T-helper 2 cell treated with Interferon-gamma antibody and Interleukin-4, amounts not matched to agents 5 μg/mL and 100 μg/mL, for 36 hours (primary cell): ENCODE data around the gene SPINK4.
A peak's percentile ranks its signal among the peaks of the same experiment; 100 is the strongest.

Source experiments
- DNase-seq: peaks from one replicate; pipeline ENCODE4 v3.0.0; 2021; ENCODE audit warnings: low spot score
- H3K27ac Mint-ChIP-seq: one replicate; pipeline ENCODE4 v1.8.0; 2021; ENCODE audit warnings: mild to moderate bottlenecking, mixed read lengths
- H3K27me3 Mint-ChIP-seq: one replicate; pipeline ENCODE4 v1.8.0; 2021; ENCODE audit warnings: low read depth, mixed read lengths
- H3K36me3 Mint-ChIP-seq: one replicate; pipeline ENCODE4 v1.8.0; 2021; ENCODE audit warnings: low read depth, mixed read lengths
- H3K4me1 Mint-ChIP-seq: one replicate; pipeline ENCODE4 v1.8.0; 2021; ENCODE audit warnings: low read depth, mixed read lengths
- H3K4me3 Mint-ChIP-seq: one replicate; pipeline ENCODE4 v1.8.0; 2022; ENCODE audit warnings: mild to moderate bottlenecking, moderate library complexity, mixed read lengths
- H3K9me3 Mint-ChIP-seq: one replicate; pipeline ENCODE4 v1.8.0; 2021; ENCODE audit warnings: mixed read lengths

The SPINK4 gene

DNA sequence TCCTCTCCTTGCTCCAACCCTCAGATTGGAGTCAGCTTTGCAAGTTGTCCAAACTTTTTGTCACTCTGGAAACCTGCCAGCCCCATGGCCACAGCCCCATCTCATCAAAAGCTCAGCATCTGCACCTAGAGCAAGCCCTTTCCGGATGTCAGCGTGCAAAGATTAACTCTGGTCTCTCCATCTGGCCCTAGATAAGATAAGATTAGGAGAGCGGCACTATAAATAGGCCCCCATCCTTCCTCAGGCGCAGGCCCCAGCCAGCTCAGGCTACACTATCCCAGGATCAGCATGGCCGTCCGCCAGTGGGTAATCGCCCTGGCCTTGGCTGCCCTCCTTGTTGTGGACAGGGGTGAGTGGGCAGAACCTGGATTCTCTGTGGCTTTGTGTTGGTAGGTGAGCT is at the start of gene SPINK4:
Gene SPINK4 (plus strand): TSS at position 247 of the 400 bp plus-strand sequence. CDS start 42 bp downstream, at position 289.
- H3K4me1 Mint-ChIP-seq, result peaks cover 3% of the 10 kb centered on the region
- DNase-seq, result no peak
- H3K4me3 Mint-ChIP-seq, result no peak within 1 kb of the TSS
- no peaks in the 10 kb centered on the region for H3K9me3 Mint-ChIP-seq
- no peaks in the 10 kb centered on the region for H3K36me3 Mint-ChIP-seq
- no peak within 1 kb of the TSS for H3K27ac Mint-ChIP-seq
- H3K27me3 Mint-ChIP-seq, result peaks cover 9% of the 10 kb centered on the region

DNA sequence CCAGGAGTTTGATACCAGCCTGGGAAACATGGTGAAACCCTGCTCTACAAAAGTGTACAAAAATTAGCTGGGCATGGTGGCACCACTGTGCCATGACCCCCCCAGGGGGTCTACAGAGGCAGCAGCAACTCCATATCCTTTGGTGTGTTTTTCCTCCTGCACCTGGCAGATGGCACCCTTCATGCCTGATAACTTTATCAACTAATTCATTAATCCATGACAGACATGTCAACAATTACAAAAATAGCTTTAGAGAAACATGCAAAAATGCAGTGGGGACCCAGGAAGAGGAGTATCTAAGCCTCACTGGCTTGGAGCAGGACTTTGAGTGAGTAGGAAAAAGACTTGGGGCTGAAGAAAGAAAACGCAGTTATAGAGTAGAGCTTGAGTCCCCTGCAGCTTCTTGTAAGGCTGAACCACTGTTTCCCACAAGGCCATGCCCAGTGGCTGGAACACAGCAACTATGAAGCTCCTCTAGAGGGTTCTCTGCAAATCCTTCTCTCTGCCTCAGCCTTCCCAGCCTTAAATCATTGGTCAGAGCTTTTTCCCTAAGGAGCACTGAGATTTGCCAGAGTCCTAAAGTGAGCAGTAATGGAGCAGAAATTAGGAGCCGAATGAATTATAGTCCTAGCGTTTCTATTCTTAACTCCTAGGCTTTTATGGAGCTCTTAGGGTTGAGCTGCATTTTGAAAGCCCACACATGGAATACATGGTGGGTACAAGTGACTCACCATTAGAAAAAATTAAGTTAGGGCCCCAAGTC is 47.3 kb upstream of the SPINK4 start:
- H3K36me3 Mint-ChIP-seq, result no peaks in the 10 kb centered on the region
- no peak overlapping the region for H3K4me3 Mint-ChIP-seq
- no peak overlapping the region for H3K27ac Mint-ChIP-seq
- no peak for DNase-seq
- H3K27me3 Mint-ChIP-seq, result peaks cover 2% of the 10 kb centered on the region
- no peaks in the 10 kb centered on the region for H3K4me1 Mint-ChIP-seq
- no peaks in the 10 kb centered on the region for H3K9me3 Mint-ChIP-seq

DNA sequence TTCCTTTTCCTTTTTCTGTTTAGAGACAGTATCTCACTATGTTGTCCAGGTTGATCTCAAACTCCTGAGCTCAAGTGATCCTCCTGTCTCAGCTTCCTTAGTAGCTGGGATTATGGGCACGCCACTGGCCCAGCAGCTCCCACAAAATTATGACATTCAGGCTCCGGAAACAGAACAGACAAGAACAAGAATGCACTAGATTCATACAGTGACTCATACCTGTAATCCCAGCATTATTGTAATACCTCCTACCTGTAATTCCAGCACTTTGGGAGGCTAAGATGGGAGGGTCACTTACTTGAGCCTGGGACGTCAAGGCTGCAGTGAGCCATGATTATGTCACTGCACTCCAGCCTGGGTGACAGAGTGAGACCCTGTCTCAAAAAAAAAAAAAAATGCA is 46.1 kb upstream of the SPINK4 start:
- Mint-ChIP-seq H3K27me3 (peaks cover 8% of the 10 kb centered on the region), H3K9me3 (no peaks in the 10 kb centered on the region), H3K4me1 (no peaks in the 10 kb centered on the region), H3K4me3 (no peak overlapping the region), H3K36me3 (no peaks in the 10 kb centered on the region), H3K27ac (no peak overlapping the region)
- no peak for DNase-seq

GRCh38 chr9:33196736-33197135 is 43.2 kb upstream of the SPINK4 start:
- no peak for DNase-seq
- Mint-ChIP-seq H3K36me3 (no peaks in the 10 kb centered on the region), H3K4me1 (no peaks in the 10 kb centered on the region), H3K27me3 (peaks cover 6% of the 10 kb centered on the region), H3K9me3 (no peaks in the 10 kb centered on the region), H3K27ac (no peak overlapping the region), H3K4me3 (no peak overlapping the region)

GRCh38 chr9:33197279-33198152 is 42.5 kb upstream of the SPINK4 start:
- Mint-ChIP-seq H3K27ac (no peak overlapping the region), H3K36me3 (no peaks in the 10 kb centered on the region), H3K4me1 (peaks cover 8% of the 10 kb centered on the region), H3K27me3 (peaks cover 6% of the 10 kb centered on the region), H3K4me3 (no peak overlapping the region), H3K9me3 (no peaks in the 10 kb centered on the region)
- no peak for DNase-seq

DNA sequence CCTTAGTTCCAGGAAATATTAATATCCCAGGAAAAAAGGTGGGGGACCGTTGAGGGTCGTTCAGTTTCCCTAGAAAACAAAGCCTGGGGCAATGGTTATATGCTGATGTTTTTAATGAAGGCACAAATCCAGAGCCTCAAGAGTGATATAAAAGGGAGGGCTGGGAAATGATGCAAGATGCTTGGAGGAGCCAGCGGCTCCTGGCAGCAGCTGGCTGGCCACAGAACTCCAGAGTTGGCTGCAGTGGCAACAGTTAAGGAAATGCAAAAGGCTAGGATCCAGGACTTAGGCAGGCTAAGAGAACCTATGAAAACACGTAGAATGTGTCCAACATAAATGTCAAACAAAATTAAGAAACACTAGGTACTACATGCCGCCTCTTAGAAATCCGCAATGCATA is 41.8 kb upstream of the SPINK4 start:
- DNase-seq, result no peak
- Mint-ChIP-seq H3K27ac (no peak overlapping the region), H3K27me3 (peaks cover 6% of the 10 kb centered on the region), H3K4me3 (no peak overlapping the region), H3K4me1 (peaks cover 13% of the 10 kb centered on the region), H3K36me3 (no peaks in the 10 kb centered on the region), H3K9me3 (no peaks in the 10 kb centered on the region)

DNA sequence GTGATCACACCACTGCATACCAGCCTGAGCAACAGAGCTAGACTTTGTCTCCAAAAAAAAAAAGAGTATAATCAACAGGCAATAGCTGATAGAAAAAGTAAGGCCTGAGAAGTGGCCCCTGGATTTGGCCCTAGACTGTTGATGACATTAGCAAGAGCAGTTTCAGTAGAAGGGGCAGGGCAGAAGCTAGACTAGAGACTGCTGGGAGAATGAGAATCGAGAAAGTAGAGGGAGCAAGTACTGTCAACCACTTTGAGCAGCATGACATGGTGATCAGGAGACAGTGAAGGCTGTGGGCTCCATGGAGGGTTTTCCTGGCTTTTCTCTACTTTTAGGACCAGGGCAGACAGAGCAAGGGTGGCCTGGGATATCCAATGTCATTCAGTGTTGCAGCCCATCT is 37.9 kb upstream of the SPINK4 start:
- Mint-ChIP-seq H3K4me1 (peaks cover 16% of the 10 kb centered on the region), H3K27ac (peak overlapping the region; percentile 9), H3K27me3 (peaks cover 19% of the 10 kb centered on the region), H3K36me3 (no peaks in the 10 kb centered on the region), H3K9me3 (no peaks in the 10 kb centered on the region), H3K4me3 (no peak overlapping the region)
- DNase-seq, result no peak

- Mint-ChIP-seq H3K27ac (no peak overlapping the region), H3K4me3 (peak overlapping the region; percentile 40)
Observed at GRCh38 chr9:33202552-33203201, 37.3 kb upstream of the SPINK4 start.

GRCh38 chr9:33209394-33209793 is 30.6 kb upstream of the SPINK4 start:
- no peaks in the 10 kb centered on the region for H3K36me3 Mint-ChIP-seq
- DNase-seq, result no peak
- no peak overlapping the region for H3K27ac Mint-ChIP-seq
- no peak overlapping the region for H3K4me3 Mint-ChIP-seq
- peaks cover 6% of the 10 kb centered on the region for H3K27me3 Mint-ChIP-seq
- no peaks in the 10 kb centered on the region for H3K9me3 Mint-ChIP-seq
- H3K4me1 Mint-ChIP-seq, result peaks cover 6% of the 10 kb centered on the region

More at GRCh38 chr9:33202552-33203201, 37.3 kb upstream of the SPINK4 start:
- Mint-ChIP-seq H3K9me3 (no peaks in the 10 kb centered on the region), H3K36me3 (no peaks in the 10 kb centered on the region), H3K4me1 (peaks cover 16% of the 10 kb centered on the region), H3K27me3 (peaks cover 19% of the 10 kb centered on the region)
- DNase-seq, result peak; percentile 43

DNA sequence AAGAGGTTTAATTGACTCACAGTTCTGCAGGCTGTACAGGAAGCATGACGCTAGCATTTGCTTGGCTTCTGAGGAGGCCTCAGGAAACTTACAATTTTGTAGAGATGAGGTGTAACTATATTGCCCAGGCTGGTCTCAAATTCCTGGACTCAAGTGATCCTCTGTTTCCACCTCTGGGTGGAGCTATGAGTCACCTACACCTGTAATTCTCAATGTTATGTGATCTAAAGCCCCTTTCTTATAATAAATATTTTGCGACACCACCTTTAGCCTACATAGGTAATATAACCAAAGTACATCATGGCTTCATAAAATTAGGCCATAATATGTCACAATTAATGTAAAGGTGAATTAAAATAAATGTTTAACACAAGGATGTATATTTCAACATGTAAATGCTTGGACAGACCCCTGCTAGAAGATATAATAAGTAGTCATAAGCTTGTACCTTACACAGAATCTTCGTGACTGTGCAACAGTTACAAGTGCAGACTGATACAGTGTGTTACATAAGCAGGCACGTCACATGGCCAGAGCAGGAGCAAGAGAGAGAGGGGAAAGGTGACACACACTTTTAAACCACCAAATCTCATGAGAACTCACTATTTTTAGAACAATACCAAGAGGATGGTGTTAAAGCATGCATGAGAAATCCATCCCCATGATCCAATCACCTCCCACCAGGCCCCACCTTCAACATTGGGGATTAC is 29.8 kb upstream of the SPINK4 start:
- Mint-ChIP-seq H3K27ac (no peak overlapping the region), H3K4me3 (no peak overlapping the region), H3K9me3 (no peaks in the 10 kb centered on the region), H3K36me3 (no peaks in the 10 kb centered on the region), H3K4me1 (peaks cover 9% of the 10 kb centered on the region), H3K27me3 (no peaks in the 10 kb centered on the region)
- no peak for DNase-seq

DNA sequence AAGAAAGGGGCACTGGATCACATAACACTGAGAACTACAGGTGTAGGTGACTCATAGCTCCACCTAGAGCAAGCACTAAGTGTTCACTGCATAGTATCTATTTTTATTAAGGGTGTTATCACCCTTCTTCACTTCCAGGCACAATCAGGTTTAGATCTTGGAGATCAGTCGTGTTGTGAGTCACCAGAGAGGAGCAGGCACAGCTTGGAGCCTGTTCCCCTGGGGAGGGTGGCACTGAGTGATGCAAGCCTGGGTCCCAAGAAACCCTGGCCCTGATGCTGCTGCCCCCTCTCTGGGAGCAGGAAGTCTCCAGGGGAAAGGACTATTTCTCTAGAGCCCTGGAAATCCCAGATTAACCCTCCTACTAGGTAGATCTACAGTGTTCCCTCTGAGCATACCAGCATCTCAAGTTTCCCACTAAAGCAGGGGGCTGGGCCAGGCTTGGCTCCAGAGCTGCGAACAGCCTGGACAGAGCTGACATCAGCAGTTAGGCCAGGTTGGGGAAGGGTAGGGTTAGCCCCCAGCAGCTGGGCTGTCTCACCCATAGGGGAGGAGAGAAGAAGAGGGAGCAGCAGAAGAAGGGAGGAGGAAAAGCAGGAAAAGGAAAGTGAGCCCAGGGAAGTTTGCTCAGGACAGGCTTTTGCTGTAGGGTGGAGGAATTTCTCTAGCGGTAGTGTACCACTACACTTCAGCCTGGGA is 28.1 kb upstream of the SPINK4 start:
- Mint-ChIP-seq H3K36me3 (no peaks in the 10 kb centered on the region), H3K4me3 (no peak overlapping the region), H3K9me3 (no peaks in the 10 kb centered on the region), H3K4me1 (peaks cover 9% of the 10 kb centered on the region), H3K27me3 (peaks cover 2% of the 10 kb centered on the region), H3K27ac (no peak overlapping the region)
- no peak for DNase-seq

DNA sequence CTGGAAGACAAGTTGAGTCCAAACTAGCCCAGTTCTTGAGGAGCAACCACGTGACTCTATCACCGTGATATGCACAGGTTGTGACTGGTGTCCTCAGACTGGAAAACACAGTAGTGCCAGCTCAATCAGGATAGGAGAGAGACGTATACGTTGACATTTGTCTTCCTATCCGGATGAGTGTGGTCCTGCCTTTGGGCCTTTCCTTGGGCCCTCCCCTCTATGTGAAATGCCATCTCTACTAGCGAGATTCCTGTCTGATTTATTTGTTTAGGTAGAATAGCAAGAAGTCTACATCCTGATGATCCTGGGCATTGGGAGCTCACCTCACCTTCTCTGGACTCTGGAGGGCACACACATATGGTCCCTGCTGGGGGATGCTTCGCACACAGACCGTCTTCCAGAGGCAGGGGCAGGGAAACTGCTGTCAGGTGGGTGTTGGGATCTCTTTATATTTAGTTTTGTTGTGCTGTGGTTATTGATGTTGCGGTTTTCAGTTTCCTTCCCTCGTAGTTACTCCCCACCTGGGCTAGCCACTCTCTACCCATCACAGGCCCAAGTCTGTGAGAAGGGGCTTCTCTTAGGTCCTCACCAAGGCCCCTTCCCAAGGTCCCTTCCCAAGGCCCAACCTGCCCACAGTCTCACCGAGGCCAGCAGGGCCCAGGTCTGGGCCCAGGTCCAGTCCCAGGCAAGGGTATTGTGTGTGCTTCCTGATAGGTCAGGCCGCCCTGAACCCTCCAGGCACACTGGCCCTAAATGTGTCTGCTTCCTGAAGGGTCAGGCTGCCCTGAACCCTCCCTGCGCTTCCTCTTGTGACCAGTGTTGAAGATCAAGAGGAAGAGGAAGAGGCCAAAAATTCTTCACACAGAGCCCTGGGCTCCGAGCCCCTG is 19.0 kb upstream of the SPINK4 start:
- Mint-ChIP-seq H3K4me1 (peaks cover 20% of the 10 kb centered on the region), H3K4me3 (no peak overlapping the region), H3K27me3 (peaks cover 5% of the 10 kb centered on the region), H3K27ac (peak overlapping the region; percentile 33), H3K36me3 (no peaks in the 10 kb centered on the region), H3K9me3 (no peaks in the 10 kb centered on the region)
- DNase-seq, result no peak
